ENCODE measurements around the gene SMIM21.

DNA sequence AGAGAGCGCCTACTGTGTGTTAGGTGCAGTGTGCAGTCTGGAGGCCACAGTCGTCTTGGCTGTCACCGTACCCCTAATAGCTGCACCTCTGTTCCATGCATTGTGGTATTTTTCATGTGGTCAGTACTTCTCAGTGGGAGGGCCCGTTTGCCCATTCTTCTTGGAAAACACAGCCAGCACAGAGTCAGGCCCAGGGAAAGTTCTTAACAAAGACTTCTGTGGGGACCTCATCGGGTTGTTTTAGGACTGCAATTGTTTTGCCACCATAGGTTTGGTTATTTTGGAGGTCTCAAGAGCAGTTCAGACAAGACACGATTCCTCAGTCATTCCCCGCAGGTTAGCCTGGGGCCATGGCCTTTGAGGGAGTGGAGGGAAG, 62.3 kb downstream of the SMIM21 start:
- TF ChIP-seq, protein P1, sequence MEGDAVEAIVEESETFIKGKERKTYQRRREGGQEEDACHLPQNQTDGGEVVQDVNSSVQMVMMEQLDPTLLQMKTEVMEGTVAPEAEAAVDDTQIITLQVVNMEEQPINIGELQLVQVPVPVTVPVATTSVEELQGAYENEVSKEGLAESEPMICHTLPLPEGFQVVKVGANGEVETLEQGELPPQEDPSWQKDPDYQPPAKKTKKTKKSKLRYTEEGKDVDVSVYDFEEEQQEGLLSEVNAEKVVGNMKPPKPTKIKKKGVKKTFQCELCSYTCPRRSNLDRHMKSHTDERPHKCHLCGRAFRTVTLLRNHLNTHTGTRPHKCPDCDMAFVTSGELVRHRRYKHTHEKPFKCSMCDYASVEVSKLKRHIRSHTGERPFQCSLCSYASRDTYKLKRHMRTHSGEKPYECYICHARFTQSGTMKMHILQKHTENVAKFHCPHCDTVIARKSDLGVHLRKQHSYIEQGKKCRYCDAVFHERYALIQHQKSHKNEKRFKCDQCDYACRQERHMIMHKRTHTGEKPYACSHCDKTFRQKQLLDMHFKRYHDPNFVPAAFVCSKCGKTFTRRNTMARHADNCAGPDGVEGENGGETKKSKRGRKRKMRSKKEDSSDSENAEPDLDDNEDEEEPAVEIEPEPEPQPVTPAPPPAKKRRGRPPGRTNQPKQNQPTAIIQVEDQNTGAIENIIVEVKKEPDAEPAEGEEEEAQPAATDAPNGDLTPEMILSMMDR (IDR thresholded peaks at IDR 0.05), result no peak
- TF ChIP-seq POLR2A (IDR thresholded peaks at IDR 0.05), result no peak

Measured in lower leg skin (tissue), 3 donors.